OCI-LY3 (cell line): ENCODE results near the gene TMED8.

Experiments
- H2AFZ ChIP-seq: fragments of 200-600, 300-600 bp; shearing (Covaris generic); 2 replicates; pipeline ENCODE4 v1.6.0; 2014; ENCODE audit warnings: antibody characterized with exemption, low read depth, low read length
- H3K27ac ChIP-seq: fragments of 200-600, 300-600 bp; sonication (generic); 2 replicates; pipeline ENCODE4 v1.5.1; 2014; ENCODE audit warnings: mild to moderate bottlenecking, low read length, moderate library complexity, mixed read lengths
- H3K27me3 ChIP-seq: fragments of 200-600, 300-600 bp; sonication (generic); 2 replicates; pipeline ENCODE4 v1.6.1; 2014; ENCODE audit warnings: low read depth, low read length, mixed read lengths
- H3K36me3 ChIP-seq: fragments of 200-600, 300-600 bp; sonication (generic); replicated peaks from 2 replicates; pipeline ENCODE3; 2014; ENCODE audit warnings: low read depth, low read length, mixed read lengths
- H3K4me1 ChIP-seq: fragments of 300-600, 200-600 bp; sonication (generic); 2 replicates; pipeline ENCODE4 v1.6.1; 2014; ENCODE audit warnings: low read length, mixed read lengths
- H3K4me2 ChIP-seq: fragments of 200-600, 300-600 bp; sonication (generic); 2 replicates; pipeline ENCODE4 v1.6.1; 2014; ENCODE audit warnings: low read length, mixed read lengths
- H3K4me3 ChIP-seq: fragments of 300-600, 200-600 bp; sonication (generic); 2 replicates; pipeline ENCODE4 v1.5.1; 2014; ENCODE audit warnings: antibody characterized with exemption, mild to moderate bottlenecking, low read length, moderate library complexity
- H3K79me2 ChIP-seq: fragments of 300-600, 200-600 bp; shearing (Covaris generic); 2 replicates; pipeline ENCODE4 v1.6.1; 2014; ENCODE audit warnings: mild to moderate bottlenecking, low read length, mixed read lengths
- H3K9ac ChIP-seq: fragments of 300-600, 200-600 bp; shearing (Covaris generic); 2 replicates; pipeline ENCODE4 v1.6.0; 2014; ENCODE audit warnings: mild to moderate bottlenecking, low read length, moderate library complexity
- H3K9me3 ChIP-seq: fragments of 200-600, 300-600 bp; shearing (Covaris generic); 2 replicates; pipeline ENCODE4 v1.6.1; 2014; ENCODE audit warnings: low read length, mixed read lengths; ENCODE audit not compliant: insufficient read depth
- H4K20me1 ChIP-seq: fragments of 200-600, 300-600 bp; sonication (generic); 2 replicates; pipeline ENCODE4 v1.6.1; 2016; ENCODE audit warnings: low read length, mixed read lengths; ENCODE audit not compliant: insufficient read depth
- EZH2phosphoT487 ChIP-seq: fragments of 200-600 bp; shearing (Covaris generic); IDR thresholded peaks from 2 replicates; pipeline ENCODE4 v1.6.1; 2018; ENCODE audit warnings: antibody characterized with exemption, mixed run types, low read depth
- TF ChIP-seq, protein P1 (sequence below): fragments of 200-600, 300-600 bp; sonication (generic); IDR thresholded peaks from 2 replicates; pipeline ENCODE4 v1.5.1; 2014; ENCODE audit warnings: antibody characterized with exemption, low read length, low read depth

TMED8 gene

DNA sequence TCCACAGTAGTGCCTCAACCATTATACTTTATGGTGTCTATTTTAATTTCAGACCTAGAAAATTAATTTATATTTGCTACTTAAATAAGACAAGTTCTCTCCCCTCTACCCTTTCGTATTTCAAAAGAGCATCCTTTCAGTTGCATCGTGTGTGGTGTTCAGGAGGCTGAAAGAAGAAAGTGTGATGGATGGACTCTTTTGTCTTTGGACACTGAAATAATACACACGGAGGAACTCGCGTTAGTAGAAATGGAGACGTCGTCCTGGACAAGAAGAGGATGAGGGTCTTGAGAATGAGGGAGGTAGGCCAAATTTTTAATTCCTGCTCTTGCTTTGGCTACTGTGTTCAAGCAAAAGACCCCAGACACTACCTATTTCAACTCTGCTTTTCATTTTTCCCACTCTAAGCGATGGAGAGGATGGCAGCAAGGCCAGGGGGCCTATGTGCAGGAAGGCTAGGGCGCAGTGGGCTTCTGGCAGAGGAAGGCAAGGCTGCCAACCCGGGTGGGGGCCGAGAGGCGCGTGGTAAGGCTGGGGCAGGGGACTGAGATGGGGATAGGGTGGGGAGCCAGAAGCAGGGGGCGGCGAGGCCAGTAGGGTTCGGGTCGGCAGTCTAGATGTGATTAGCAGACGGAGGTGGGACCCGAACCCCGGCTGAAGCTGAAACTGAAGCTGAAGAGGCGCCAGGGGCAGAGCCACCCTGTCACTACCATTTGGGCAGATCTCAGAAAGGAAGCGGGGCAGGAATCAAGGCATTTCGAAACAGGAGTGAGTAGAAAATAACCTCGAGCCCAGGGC, 722 bp downstream of the TMED8 start:
- peak overlapping the region; percentile 99 for H3K4me3 ChIP-seq
- TF ChIP-seq EZH2phosphoT487 = no peak
- TF ChIP-seq, protein P1, sequence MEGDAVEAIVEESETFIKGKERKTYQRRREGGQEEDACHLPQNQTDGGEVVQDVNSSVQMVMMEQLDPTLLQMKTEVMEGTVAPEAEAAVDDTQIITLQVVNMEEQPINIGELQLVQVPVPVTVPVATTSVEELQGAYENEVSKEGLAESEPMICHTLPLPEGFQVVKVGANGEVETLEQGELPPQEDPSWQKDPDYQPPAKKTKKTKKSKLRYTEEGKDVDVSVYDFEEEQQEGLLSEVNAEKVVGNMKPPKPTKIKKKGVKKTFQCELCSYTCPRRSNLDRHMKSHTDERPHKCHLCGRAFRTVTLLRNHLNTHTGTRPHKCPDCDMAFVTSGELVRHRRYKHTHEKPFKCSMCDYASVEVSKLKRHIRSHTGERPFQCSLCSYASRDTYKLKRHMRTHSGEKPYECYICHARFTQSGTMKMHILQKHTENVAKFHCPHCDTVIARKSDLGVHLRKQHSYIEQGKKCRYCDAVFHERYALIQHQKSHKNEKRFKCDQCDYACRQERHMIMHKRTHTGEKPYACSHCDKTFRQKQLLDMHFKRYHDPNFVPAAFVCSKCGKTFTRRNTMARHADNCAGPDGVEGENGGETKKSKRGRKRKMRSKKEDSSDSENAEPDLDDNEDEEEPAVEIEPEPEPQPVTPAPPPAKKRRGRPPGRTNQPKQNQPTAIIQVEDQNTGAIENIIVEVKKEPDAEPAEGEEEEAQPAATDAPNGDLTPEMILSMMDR = no peak
- peaks cover 50% of the 10 kb centered on the region for H3K4me1 ChIP-seq
- H3K79me2 ChIP-seq = peaks cover 54% of the 10 kb centered on the region
- H4K20me1 ChIP-seq = no peaks in the 10 kb centered on the region
- no peaks in the 10 kb centered on the region for H3K27me3 ChIP-seq
- peak overlapping the region; percentile 99 for H2AFZ ChIP-seq
- H3K36me3 ChIP-seq = peaks cover 11% of the 10 kb centered on the region
- H3K27ac ChIP-seq = peak overlapping the region; percentile 62
- H3K4me2 ChIP-seq = peak overlapping the region; percentile 97
- peak overlapping the region; percentile 97 for H3K9ac ChIP-seq
- H3K9me3 ChIP-seq = no peaks in the 10 kb centered on the region

DNA sequence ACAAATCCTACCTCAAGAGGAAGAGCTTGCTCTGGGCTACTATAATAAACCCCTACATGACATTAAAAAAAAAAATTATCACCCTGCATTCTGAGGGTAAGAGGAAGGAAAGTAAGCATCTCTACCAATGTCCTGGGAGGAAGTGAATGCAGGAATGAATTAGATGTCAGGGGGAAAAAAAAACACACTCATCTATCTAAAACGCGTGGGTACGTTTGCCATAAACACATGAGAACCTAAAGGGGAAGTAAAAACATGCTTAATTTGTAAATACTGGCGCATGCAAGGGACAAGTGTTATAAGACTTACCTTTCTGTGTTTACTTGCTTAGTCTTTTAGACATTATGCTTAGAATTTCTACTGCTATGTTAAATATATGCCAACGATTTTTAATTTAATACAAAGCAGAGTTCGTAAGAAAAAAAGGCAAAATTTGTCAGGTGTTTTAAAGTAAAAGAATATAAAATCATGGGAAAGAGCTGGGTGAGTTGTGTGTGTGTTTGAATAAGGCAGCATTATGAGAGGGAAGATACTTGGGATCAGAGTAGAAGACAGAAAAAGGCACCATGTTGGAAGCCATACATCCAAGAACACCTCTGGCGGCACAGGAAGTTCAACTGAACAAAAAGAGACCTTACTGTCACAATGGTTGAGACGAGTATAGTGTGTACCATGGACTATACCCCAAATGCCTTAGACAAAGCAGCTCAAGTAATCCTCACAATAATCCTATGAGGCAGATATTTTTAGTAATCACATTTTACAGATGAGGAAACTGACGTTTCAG, 1.5 kb downstream of the TMED8 start:
- Histone ChIP-seq H3K4me2 (peak overlapping the region; percentile 97), H3K27me3 (no peaks in the 10 kb centered on the region), H3K79me2 (peaks cover 61% of the 10 kb centered on the region), H4K20me1 (no peaks in the 10 kb centered on the region), H3K27ac (peak overlapping the region; percentile 12), H3K4me3 (peak overlapping the region; percentile 99), H2AFZ (no peak overlapping the region), H3K9ac (peak overlapping the region; percentile 97), H3K4me1 (peaks cover 50% of the 10 kb centered on the region), H3K36me3 (peaks cover 11% of the 10 kb centered on the region), H3K9me3 (no peaks in the 10 kb centered on the region)
- TF ChIP-seq EZH2phosphoT487 = no peak
- TF ChIP-seq, protein P1 = no peak

DNA sequence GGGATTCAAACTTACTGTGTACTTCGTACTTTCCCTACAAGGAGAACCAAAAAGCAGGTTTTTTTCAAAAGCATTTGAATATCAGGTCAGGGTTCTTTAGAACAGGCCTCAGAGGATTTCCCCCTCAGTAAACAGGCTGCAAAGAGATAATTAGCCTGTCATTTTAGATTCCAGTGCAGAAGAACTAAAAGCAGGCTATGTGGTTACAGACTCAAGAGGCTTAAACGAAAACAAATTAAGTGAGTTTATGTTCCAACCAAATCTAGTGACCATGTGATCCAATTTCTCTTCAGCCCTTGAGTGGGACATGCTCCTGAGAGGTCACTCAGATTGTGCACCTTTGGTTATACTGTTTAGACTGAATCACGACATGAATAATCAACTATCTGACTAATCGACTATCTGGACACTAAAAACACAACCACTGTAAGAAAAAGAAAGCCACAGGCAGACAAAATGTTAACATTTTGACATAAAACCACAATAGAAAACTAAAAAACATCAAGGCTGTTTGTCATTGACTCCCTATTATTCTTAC, 4.5 kb downstream of the TMED8 start:
- Histone ChIP-seq H3K4me2 (peak overlapping the region; percentile 100), H3K9ac (peak overlapping the region; percentile 52), H3K27ac (peak overlapping the region; percentile 93), H3K36me3 (peaks cover 11% of the 10 kb centered on the region), H3K4me3 (peak overlapping the region; percentile 73), H4K20me1 (no peaks in the 10 kb centered on the region), H3K4me1 (peaks cover 43% of the 10 kb centered on the region), H3K79me2 (peaks cover 71% of the 10 kb centered on the region), H3K27me3 (no peaks in the 10 kb centered on the region), H2AFZ (no peak overlapping the region), H3K9me3 (no peaks in the 10 kb centered on the region)
- TF ChIP-seq, protein P1 = no peak
- no peak for TF ChIP-seq EZH2phosphoT487

DNA sequence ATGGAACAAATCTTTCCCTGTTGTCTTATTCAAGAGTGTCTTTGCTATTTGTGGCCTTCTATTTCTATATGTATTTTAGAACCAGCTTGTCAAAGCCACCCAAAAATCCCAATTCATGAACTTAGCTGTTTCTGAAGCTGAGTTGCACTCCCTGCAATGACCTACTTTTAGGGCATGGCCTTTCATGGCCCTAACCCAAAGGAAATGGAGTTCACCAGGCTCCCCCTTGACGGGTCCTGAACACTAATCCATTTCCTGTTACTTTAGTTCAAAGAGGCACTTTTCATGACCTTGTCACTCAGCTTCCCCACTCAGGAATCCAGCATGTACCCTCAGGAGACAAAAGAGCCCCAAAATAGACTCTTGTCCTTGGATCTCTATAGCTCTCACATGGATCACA, 7.6 kb downstream of the TMED8 start:
- no peaks in the 10 kb centered on the region for H3K9me3 ChIP-seq
- H3K27ac ChIP-seq = no peak overlapping the region
- H3K36me3 ChIP-seq = peaks cover 5% of the 10 kb centered on the region
- no peaks in the 10 kb centered on the region for H3K27me3 ChIP-seq
- no peak overlapping the region for H2AFZ ChIP-seq
- peaks cover 28% of the 10 kb centered on the region for H3K4me1 ChIP-seq
- no peak overlapping the region for H3K4me3 ChIP-seq
- no peak overlapping the region for H3K4me2 ChIP-seq
- TF ChIP-seq EZH2phosphoT487 = no peak
- TF ChIP-seq, protein P1 = no peak
- peaks cover 53% of the 10 kb centered on the region for H3K79me2 ChIP-seq
- H3K9ac ChIP-seq = no peak overlapping the region
- no peaks in the 10 kb centered on the region for H4K20me1 ChIP-seq
